CD4-positive, CD25-positive, alpha-beta regulatory T cell (primary cell): ENCODE data around the gene CPA3. TPM values are rescaled to one million over a fixed set of nuclear protein-coding genes. Genes with fewer than 3 reads are reported as not detected.
A peak's percentile ranks its signal among the peaks of the same experiment; 100 is the strongest.

Source experiments
- ATAC-seq, 2 donors: fragments of 150-1000 bp; cut with Tn5 transposase; one replicate each; pipeline ENCODE4 v1.10.0; 2021; ENCODE audit warnings: low read depth in 2 of 2, moderate number of reproducible peaks in 2 of 2, moderate library complexity in 1 of 2
- DNase-seq, 3 donors: peaks; one replicate each; pipeline versions ENCODE4 v3.0.0 to v3.0.0-alpha.2; 2012 to 2022; ENCODE audit warnings: mixed read lengths in 1 of 3
- H3K27ac ChIP-seq: one replicate; pipeline ENCODE4 v1.7.0; 2013; ENCODE audit warnings: mild to moderate bottlenecking, low read length; ENCODE audit not compliant: insufficient read depth, poor library complexity, severe bottlenecking
- H3K27me3 ChIP-seq: one replicate; pipeline ENCODE4 v1.7.0; 2013; ENCODE audit warnings: low read length; ENCODE audit not compliant: control insufficient read depth, insufficient read depth
- H3K36me3 ChIP-seq: one replicate; pipeline ENCODE4 v1.7.0; 2013; ENCODE audit warnings: mild to moderate bottlenecking, low read length, moderate library complexity; ENCODE audit not compliant: control insufficient read depth, insufficient read depth
- H3K4me1 ChIP-seq: 2 replicates; pipeline ENCODE4 v1.7.0; 2013; ENCODE audit warnings: mild to moderate bottlenecking, low read length; ENCODE audit not compliant: insufficient read depth, control insufficient read depth, poor library complexity, severe bottlenecking
- H3K4me3 ChIP-seq: one replicate; pipeline ENCODE4 v1.7.0; 2013; ENCODE audit warnings: low read depth, mild to moderate bottlenecking, low read length, moderate library complexity
- H3K9me3 ChIP-seq, 2 experiments: 1 replicate in 1 of 2; 2 replicates in 1 of 2; pipeline ENCODE4 v1.7.0; 2013; ENCODE audit warnings: low read length in 2 of 2, mild to moderate bottlenecking in 1 of 2, moderate library complexity in 1 of 2; ENCODE audit not compliant: control insufficient read depth in 2 of 2
- H3K27ac Mint-ChIP-seq, 3 donors: one replicate each; pipeline ENCODE4 v1.8.0; 2020 to 2022; ENCODE audit warnings: mild to moderate bottlenecking in 3 of 3, mixed read lengths in 3 of 3, moderate library complexity in 2 of 3
- H3K27me3 Mint-ChIP-seq: one replicate; pipeline ENCODE4 v1.8.0; 2022; ENCODE audit warnings: mild to moderate bottlenecking, mixed read lengths
- H3K36me3 Mint-ChIP-seq: one replicate; pipeline ENCODE4 v1.8.0; 2020; ENCODE audit warnings: mixed read lengths
- H3K4me1 Mint-ChIP-seq, 4 donors: one replicate each; pipeline ENCODE4 v1.8.0; 2020 to 2022; ENCODE audit warnings: mixed read lengths in 4 of 4, mild to moderate bottlenecking in 1 of 4
- H3K4me3 Mint-ChIP-seq, 4 donors: one replicate each; pipeline ENCODE4 v1.8.0; 2020 to 2022; ENCODE audit warnings: mild to moderate bottlenecking in 4 of 4, mixed read lengths in 4 of 4, moderate library complexity in 3 of 4
- H3K9me3 Mint-ChIP-seq, 7 donors: one replicate each; pipeline ENCODE4 v1.8.0; 2020 to 2022; ENCODE audit warnings: mixed read lengths in 7 of 7, mild to moderate bottlenecking in 3 of 7, moderate library complexity in 2 of 7
- polyA plus RNA-seq, 4 donors: library from polyadenylated mRNA; unstranded; fragments of 300-500 nt; fragmentation: Illumina TruSeq; gene quantifications; one replicate each; pipeline ENCODE4 v1.2.3, GENCODE V29; 2021
- total RNA-seq: library from RNA; stranded (reverse); gene quantifications from one replicate; pipeline ENCODE4 v1.2.3, GENCODE V29; 2022

CPA3 gene
- total and polyA plus RNA-seq, 5 donors from 2014 or later: 1.1 TPM; not detected in 4

- peak; percentile 83 to 87 for ATAC-seq
- Histone ChIP-seq H3K4me1 (no peaks in the 10 kb centered on the region), H3K4me3 (no peak overlapping the region), H3K27ac (no peak overlapping the region), H3K9me3 (no peaks in the 10 kb centered on the region), H3K36me3 (no peaks in the 10 kb centered on the region), H3K27me3 (no peaks in the 10 kb centered on the region)
- no peaks in the 10 kb centered on the region for H3K9me3 Mint-ChIP-seq
- H3K27me3 Mint-ChIP-seq: peaks cover 21% of the 10 kb centered on the region
- no peak overlapping the region for H3K27ac Mint-ChIP-seq
- H3K4me3 Mint-ChIP-seq: no peak overlapping the region
- no peaks in the 10 kb centered on the region for H3K36me3 Mint-ChIP-seq
- H3K4me1 Mint-ChIP-seq: no peaks in the 10 kb centered on the region
- DNase-seq: peak in 2 of 3 donors; percentile 44 to 69
Observed at GRCh38 chr3:148943506-148944205, 78.6 kb downstream of the CPA3 start.

GRCh38 chr3:148945116-148945515, 80.0 kb downstream of the CPA3 start:
- H3K4me1 Mint-ChIP-seq: no peaks in the 10 kb centered on the region
- H3K4me1 ChIP-seq: no peaks in the 10 kb centered on the region
- no peaks in the 10 kb centered on the region for H3K36me3 Mint-ChIP-seq
- no peaks in the 10 kb centered on the region for H3K27me3 ChIP-seq
- no peak overlapping the region for H3K27ac ChIP-seq
- DNase-seq: no peak
- H3K27ac Mint-ChIP-seq: no peak overlapping the region
- no peak overlapping the region for H3K4me3 ChIP-seq
- peaks cover 16% of the 10 kb centered on the region for H3K27me3 Mint-ChIP-seq
- H3K36me3 ChIP-seq: no peaks in the 10 kb centered on the region
- no peak for ATAC-seq
- H3K4me3 Mint-ChIP-seq: no peak overlapping the region
- H3K9me3 Mint-ChIP-seq: no peaks in the 10 kb centered on the region
- H3K9me3 ChIP-seq: no peaks in the 10 kb centered on the region

Other genes starting within 250 kb of the CPA3 start
- gene AGTR1, start 167.4 kb upstream of the CPA3 start, total RNA-seq: not detected
- gene AGTR1, start 167.4 kb upstream of the CPA3 start, polyA plus RNA-seq: not detected
- not detected for gene CPB1, start 37.5 kb upstream of the CPA3 start, total RNA-seq
- not detected for gene CPB1, start 37.5 kb upstream of the CPA3 start, polyA plus RNA-seq
- 19.2 TPM for gene GYG1, start 126.2 kb downstream of the CPA3 start, total RNA-seq
- gene GYG1, start 126.2 kb downstream of the CPA3 start, polyA plus RNA-seq: 10 to 100 TPM; 56.4 to 59.3 (median 57.6) TPM
- gene HLTF, start 221.2 kb downstream of the CPA3 start, total RNA-seq: 9.8 TPM
- 10 to 100 TPM; 14.9 to 18.9 (median 17.8) TPM for gene HLTF, start 221.2 kb downstream of the CPA3 start, polyA plus RNA-seq